ENCODE results near the gene CAMLG. TPM values are rescaled to one million over a fixed set of nuclear protein-coding genes. Genes with fewer than 3 reads are reported as not detected.
A peak's percentile ranks its signal among the peaks of the same experiment; 100 is the strongest.

CAMLG gene
- total RNA-seq, 1 donor, result 51.2 TPM

GRCh38 chr5:134784241-134784920 lies 46.0 kb downstream of the CAMLG start:
- peak; percentile 30 for TF ChIP-seq CTCF (IDR thresholded peaks at IDR 0.05; ENCODE audit: insufficient read depth, low read length)
- H3K4me3 ChIP-seq (ENCODE audit: low read depth, low read length), result no peak overlapping the region
- no peak for DNase-seq (ENCODE audit: low read depth)

- H3K4me3 ChIP-seq (ENCODE audit: low read depth, low read length), result no peak overlapping the region
- TF ChIP-seq CTCF (IDR thresholded peaks at IDR 0.05; ENCODE audit: insufficient read depth, low read length), result no peak
- DNase-seq (ENCODE audit: low read depth), result peak; percentile 52
Measured at GRCh38 chr5:134784946-134785620, 46.7 kb downstream of the CAMLG start.

GRCh38 chr5:134787692-134788091 lies 49.3 kb downstream of the CAMLG start:
- H3K4me3 ChIP-seq (ENCODE audit: low read depth, low read length), result no peak overlapping the region
- TF ChIP-seq CTCF (IDR thresholded peaks at IDR 0.05; ENCODE audit: insufficient read depth, low read length), result no peak
- no peak for DNase-seq (ENCODE audit: low read depth)

- no peak for TF ChIP-seq CTCF (IDR thresholded peaks at IDR 0.05; ENCODE audit: insufficient read depth, low read length)
- no peak for DNase-seq (ENCODE audit: low read depth)
- no peak overlapping the region for H3K4me3 ChIP-seq (ENCODE audit: low read depth, low read length)
Measured at GRCh38 chr5:134791580-134791979, 53.2 kb downstream of the CAMLG start.

- no peak for DNase-seq (ENCODE audit: low read depth)
- TF ChIP-seq CTCF (IDR thresholded peaks at IDR 0.05; ENCODE audit: insufficient read depth, low read length), result no peak
- H3K4me3 ChIP-seq (ENCODE audit: low read depth, low read length), result no peak overlapping the region
Measured at GRCh38 chr5:134792286-134792685, 53.9 kb downstream of the CAMLG start.

GRCh38 chr5:134793111-134793510 lies 54.8 kb downstream of the CAMLG start:
- H3K4me3 ChIP-seq (ENCODE audit: low read depth, low read length), result no peak overlapping the region
- no peak for DNase-seq (ENCODE audit: low read depth)
- TF ChIP-seq CTCF (IDR thresholded peaks at IDR 0.05; ENCODE audit: insufficient read depth, low read length), result no peak
